Measurements from ENCODE around the gene RAB9B. TPM values are rescaled to one million over a fixed set of nuclear protein-coding genes. Genes with fewer than 3 reads are reported as not detected.

Gene RAB9B, protein sequence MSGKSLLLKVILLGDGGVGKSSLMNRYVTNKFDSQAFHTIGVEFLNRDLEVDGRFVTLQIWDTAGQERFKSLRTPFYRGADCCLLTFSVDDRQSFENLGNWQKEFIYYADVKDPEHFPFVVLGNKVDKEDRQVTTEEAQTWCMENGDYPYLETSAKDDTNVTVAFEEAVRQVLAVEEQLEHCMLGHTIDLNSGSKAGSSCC
- total RNA-seq, result 1 to 10 TPM in 1 of 4 donors, under 1 TPM in 3; 0.50 to 3.9 (median 0.76) TPM

DNA sequence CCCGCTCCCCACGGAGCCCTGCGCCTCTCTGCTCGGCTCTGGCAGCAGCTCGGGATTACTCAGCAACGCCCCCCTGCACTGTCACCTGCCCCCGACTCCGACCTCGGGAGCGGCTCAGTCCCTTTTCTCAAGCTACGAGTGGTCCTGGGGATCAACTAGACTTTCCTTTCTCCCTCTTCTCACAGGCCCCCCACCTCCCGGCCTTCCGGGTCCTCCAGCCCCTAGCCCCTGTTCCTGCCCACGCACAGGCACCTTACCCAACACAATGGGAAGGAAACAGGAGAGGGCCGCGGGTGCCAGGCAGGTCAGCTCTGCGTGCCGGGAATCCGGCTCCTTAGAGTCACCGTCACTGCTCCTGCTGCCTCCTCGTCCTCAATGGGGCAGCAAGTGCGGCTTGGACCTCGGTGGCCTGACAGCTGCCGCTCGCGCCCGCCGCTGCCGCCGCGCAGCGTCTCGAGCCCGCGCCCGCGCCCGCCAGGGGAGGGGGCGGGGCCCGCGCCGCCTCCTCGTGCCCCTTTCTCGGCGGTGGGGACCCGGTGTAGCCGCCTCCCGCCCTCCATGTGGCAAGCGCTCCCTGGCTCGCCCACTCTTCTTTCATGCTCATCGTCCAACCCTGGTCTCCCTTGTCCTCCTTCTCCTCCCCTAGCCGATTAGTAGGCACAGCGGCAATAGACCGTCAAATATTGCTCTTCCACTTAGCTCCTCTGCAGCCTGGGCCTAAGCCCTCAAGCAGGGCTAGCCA, at the start of gene RAB9B:
Gene RAB9B (minus strand): TSS at position 455 of the 742 bp plus-strand sequence. CDS start 6,473 bp downstream, outside the sequence.
- TF ChIP-seq, protein P1, sequence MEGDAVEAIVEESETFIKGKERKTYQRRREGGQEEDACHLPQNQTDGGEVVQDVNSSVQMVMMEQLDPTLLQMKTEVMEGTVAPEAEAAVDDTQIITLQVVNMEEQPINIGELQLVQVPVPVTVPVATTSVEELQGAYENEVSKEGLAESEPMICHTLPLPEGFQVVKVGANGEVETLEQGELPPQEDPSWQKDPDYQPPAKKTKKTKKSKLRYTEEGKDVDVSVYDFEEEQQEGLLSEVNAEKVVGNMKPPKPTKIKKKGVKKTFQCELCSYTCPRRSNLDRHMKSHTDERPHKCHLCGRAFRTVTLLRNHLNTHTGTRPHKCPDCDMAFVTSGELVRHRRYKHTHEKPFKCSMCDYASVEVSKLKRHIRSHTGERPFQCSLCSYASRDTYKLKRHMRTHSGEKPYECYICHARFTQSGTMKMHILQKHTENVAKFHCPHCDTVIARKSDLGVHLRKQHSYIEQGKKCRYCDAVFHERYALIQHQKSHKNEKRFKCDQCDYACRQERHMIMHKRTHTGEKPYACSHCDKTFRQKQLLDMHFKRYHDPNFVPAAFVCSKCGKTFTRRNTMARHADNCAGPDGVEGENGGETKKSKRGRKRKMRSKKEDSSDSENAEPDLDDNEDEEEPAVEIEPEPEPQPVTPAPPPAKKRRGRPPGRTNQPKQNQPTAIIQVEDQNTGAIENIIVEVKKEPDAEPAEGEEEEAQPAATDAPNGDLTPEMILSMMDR (IDR thresholded peaks at IDR 0.05), result no peak
- ATAC-seq (ENCODE audit: low FRiP score), result peak; percentile 88

DNA sequence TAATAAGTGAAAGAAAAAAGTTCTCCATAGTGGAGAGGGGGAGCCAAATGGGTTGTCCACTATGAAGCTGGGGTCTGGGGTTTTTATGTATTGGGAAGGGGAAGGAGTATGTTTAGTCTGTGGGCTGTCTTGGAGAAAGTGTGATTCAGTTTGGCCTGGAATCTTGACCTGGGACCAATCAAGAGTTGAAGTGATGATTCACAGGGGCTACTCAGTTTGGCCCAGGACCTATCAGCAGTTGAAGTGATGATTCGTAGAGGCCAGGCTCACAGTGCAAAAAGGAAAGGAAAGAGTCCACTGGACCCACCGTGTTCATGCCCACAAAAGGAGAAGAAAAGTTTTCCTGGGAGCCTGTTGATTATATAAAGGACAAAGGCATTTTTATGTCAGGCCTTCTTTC, 47.3 kb upstream of the RAB9B start:
- ATAC-seq (ENCODE audit: low FRiP score), result no peak
- TF ChIP-seq, protein P1 (IDR thresholded peaks at IDR 0.05), result no peak
- DNase-seq (ENCODE audit: low spot score), result no peak

More for the DNA sequence above, at the start of gene RAB9B:
- no peak for DNase-seq (ENCODE audit: low spot score)

DNA sequence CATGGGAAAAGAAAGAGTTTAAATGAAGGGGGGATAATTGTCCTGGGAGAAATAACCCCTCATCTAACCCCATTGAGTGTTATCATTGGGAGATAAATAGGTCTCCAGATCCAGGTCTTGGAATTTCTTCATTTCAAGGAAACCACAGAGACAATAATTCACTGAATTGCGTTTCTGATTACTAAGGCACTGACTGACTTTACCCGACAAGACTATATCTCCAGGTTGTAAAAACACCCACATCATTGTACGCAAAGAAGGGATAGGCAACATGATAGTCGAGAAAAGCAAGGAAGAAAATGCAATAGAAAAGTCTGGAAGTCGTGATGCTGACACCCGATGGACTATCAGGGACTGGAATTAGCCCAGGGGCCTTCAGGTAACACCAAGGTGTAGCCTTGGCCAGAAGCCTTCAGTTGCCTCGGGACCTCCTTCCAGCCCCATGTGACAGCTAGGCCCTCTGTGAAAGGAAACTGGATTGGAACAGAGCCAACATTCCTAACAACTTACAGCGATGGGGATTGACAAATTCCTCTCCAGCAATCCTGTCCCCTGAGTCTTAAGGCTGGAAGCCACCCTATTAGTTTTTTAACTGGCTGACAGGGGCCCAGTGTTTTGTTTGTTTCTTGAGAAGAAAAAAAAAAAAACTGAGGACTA, 46.5 kb upstream of the RAB9B start:
- ATAC-seq (ENCODE audit: low FRiP score), result no peak
- no peak for DNase-seq (ENCODE audit: low spot score)
- TF ChIP-seq, protein P1 (IDR thresholded peaks at IDR 0.05), result no peak

DNA sequence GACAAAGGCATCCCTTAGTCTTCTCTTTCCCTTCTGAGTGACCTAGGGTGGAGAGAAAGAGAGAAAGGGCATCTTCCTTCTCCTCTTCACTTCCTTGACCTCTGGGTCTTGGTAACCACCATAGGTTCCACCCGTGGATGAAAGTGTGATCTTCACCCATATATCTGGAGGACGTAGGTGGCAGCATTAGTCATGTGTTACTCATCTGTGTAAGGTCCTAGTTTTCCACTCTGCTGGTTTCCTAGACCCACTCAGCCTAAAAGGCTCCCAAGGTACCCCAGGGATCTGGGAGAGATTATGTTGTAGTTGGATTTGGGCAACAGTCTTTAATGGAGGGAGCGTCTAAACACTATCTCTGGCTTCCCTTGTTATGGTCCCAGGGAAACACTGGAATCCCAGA, 45.5 kb upstream of the RAB9B start:
- DNase-seq (ENCODE audit: low spot score) (no peak), ATAC-seq (ENCODE audit: low FRiP score) (no peak)
- TF ChIP-seq, protein P1 (IDR thresholded peaks at IDR 0.05), result no peak

DNA sequence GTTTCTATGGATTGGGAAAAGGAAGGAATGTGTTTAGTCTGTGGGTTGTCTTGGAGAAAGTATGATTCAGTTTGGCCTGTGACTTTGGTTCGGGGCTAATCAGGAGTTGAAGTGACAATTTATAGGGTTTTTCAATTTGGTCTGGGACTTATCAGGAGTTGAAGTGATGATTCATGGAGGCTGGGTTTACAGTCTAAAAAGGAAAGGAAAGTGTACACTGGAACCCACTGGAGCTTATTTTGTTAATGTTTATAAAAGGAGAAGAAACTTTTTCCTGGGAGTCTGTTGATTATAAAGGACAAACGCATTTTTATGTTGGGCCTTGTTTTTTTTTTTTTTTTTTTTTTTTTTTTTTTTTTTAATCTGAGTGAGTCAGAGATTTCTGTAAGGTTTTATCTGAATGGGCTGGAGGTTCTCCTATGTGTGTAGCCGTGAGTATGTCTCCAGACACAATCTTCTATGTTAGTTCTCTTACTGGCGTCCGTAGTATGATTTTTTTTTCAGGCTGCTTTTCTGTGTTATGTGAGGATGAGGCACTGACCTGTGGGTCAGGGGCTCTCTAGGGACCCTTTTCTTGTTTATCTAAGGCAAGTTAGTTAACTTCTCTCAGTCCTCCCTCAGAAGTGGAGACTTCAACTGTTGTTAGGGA, 33.0 kb upstream of the RAB9B start:
- TF ChIP-seq, protein P1 (IDR thresholded peaks at IDR 0.05), result no peak
- DNase-seq (ENCODE audit: low spot score) (no peak), ATAC-seq (ENCODE audit: low FRiP score) (no peak)

DNA sequence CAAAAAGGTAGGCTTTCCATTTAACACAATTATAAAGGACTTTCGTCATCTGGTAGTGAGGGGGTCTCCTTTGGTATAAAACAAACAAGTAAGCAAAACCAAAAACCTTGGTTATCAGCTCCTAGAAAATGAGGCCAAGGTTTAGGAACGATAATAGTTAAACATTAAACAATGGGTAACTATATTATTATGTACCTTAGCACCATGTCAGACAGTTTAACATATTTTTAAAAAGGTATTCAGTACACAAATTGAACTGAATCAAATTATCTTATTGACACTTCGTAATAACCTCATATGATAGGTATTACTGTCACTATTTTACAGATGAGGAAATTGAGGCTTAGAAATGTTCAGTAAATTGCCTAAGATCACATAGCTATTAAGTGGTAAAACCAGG, 32.1 kb upstream of the RAB9B start:
- ATAC-seq (ENCODE audit: low FRiP score), result no peak
- TF ChIP-seq, protein P1 (IDR thresholded peaks at IDR 0.05), result no peak
- no peak for DNase-seq (ENCODE audit: low spot score)

Data from omental fat pad (tissue), 4 donors.